Caco-2 (cell line): ENCODE results near the gene LCLAT1. TPM values are rescaled to one million over a fixed set of nuclear protein-coding genes. Genes with fewer than 3 reads are reported as not detected.

ENCODE experiments used
- BruUV-seq: library from RNA; stranded (reverse); fragments of 400-500 nt; replicated peaks from 2 replicates; lab custom pipeline; 2021; lab: Mats Ljungman, UMichigan
- CTCF ChIA-PET: fragments of 300-600 bp; sonication (Branson Sonifier 250); formaldehyde crosslinking; loops from one replicate; lab custom pipeline; 2022; ENCODE audit warnings: antibody characterized with exemption; lab: Charles Lee
- POLR2A ChIA-PET: fragments of 300-600 bp; sonication (Branson Sonifier 250); formaldehyde crosslinking; loops from one replicate; lab custom pipeline; 2022; ENCODE audit warnings: antibody characterized with exemption; lab: Charles Lee
- DNase-seq, 2 experiments: peaks; one replicate each; pipeline versions ENCODE4 v3.0.0 to v3.0.0-alpha.2; 2020 to 2022
- H3K27me3 ChIP-seq: replicated peaks from 2 replicates; pipeline ENCODE4 v1.6.0; 2011; ENCODE audit warnings: low read length; ENCODE audit not compliant: control insufficient read depth, insufficient read depth
- H3K36me3 ChIP-seq: 2 replicates; pipeline ENCODE4 v1.5.1; 2011; ENCODE audit warnings: low read length; ENCODE audit not compliant: control insufficient read depth, insufficient read depth
- H3K4me1 ChIP-seq: fragments of 250-450 bp; sonication (Bioruptor Pico); 2 replicates; pipeline ENCODE4 v1.5.1; 2020; ENCODE audit warnings: mild to moderate bottlenecking
- H3K4me3 ChIP-seq: 2 replicates; pipeline ENCODE4 v1.5.1; 2011; ENCODE audit warnings: low read depth, mild to moderate bottlenecking, control low read depth, low read length
- H3K9me3 ChIP-seq: fragments of 250-450 bp; sonication (Bioruptor Pico); 2 replicates; pipeline ENCODE4 v1.5.1; 2020; ENCODE audit warnings: mild to moderate bottlenecking, moderate library complexity
- H3K27ac Mint-ChIP-seq: one replicate; pipeline ENCODE4 v1.8.0; 2022; ENCODE audit warnings: mixed read lengths; ENCODE audit not compliant: unreplicated experiment
- H3K27me3 Mint-ChIP-seq: one replicate; pipeline ENCODE4 v1.8.0; 2022; ENCODE audit warnings: mixed read lengths; ENCODE audit not compliant: insufficient read depth, unreplicated experiment
- H3K36me3 Mint-ChIP-seq: one replicate; pipeline ENCODE4 v1.8.0; 2022; ENCODE audit warnings: mild to moderate bottlenecking, mixed read lengths; ENCODE audit not compliant: insufficient read depth, unreplicated experiment
- H3K4me1 Mint-ChIP-seq: one replicate; pipeline ENCODE4 v1.8.0; 2022; ENCODE audit warnings: low read depth, mixed read lengths; ENCODE audit not compliant: unreplicated experiment
- H3K4me3 Mint-ChIP-seq: one replicate; pipeline ENCODE4 v1.8.0; 2022; ENCODE audit warnings: mild to moderate bottlenecking, moderate library complexity, mixed read lengths; ENCODE audit not compliant: unreplicated experiment
- H3K9me3 Mint-ChIP-seq: one replicate; pipeline ENCODE4 v1.8.0; 2022; ENCODE audit warnings: mixed read lengths; ENCODE audit not compliant: unreplicated experiment
- CTCF ChIP-seq, 2 experiments: fragments of 200-600 bp in 1 of 2; IDR thresholded peaks; 1 replicate in 1 of 2; 2 replicates in 1 of 2; pipeline versions ENCODE4 v1.5.1 to v1.8.0; 2011 to 2022; ENCODE audit warnings: antibody characterized with exemption in 1 of 2, control low read depth in 1 of 2, inconsistent platforms in 1 of 2, low read depth in 1 of 2, low read length in 1 of 2, mild to moderate bottlenecking in 1 of 2, moderate library complexity in 1 of 2; ENCODE audit not compliant: insufficient read depth in 1 of 2, severe bottlenecking in 1 of 2, unreplicated experiment in 1 of 2
- intact Hi-C: fragments of 100-400 bp; cut with micrococcal nuclease; formaldehyde crosslinking; loops from one replicate; pipeline ENCODE4 v1.10.0; 2022; ENCODE audit not compliant: unreplicated experiment
- total RNA-seq: library from RNA; stranded (reverse); gene quantifications from 2 replicates; pipeline ENCODE4 v1.2.3, GENCODE V29; 2022

LCLAT1 gene
- total RNA-seq, 1 experiment from 2014 or later: 52.2 TPM

GRCh38 chr2:30417253-30417652 is 29.8 kb upstream of the LCLAT1 start:
- Mint-ChIP-seq H3K27me3 (no peaks in the 10 kb centered on the region), H3K36me3 (no peaks in the 10 kb centered on the region), H3K9me3 (no peaks in the 10 kb centered on the region), H3K4me1 (peaks cover 32% of the 10 kb centered on the region), H3K4me3 (no peak overlapping the region), H3K27ac (no peak overlapping the region)
- ChIA-PET CTCF (no interaction called here), POLR2A (no interaction called here)
- no peaks in the 10 kb centered on the region for H3K9me3 ChIP-seq
- no TSS peak for BruUV-seq
- no peak overlapping the region for H3K4me3 ChIP-seq
- TF ChIP-seq CTCF (IDR thresholded peaks at IDR 0.05; ENCODE audit: insufficient read depth in 1 of 2, low read depth in 1 of 2, low read length in 1 of 2, severe bottlenecking in 1 of 2, unreplicated experiment in 1 of 2): no peak
- intact Hi-C loops: no loop called here
- peaks cover 5% of the 10 kb centered on the region for H3K4me1 ChIP-seq
- H3K27me3 ChIP-seq: no peaks in the 10 kb centered on the region
- DNase-seq: no peak
- no peaks in the 10 kb centered on the region for H3K36me3 ChIP-seq

DNA sequence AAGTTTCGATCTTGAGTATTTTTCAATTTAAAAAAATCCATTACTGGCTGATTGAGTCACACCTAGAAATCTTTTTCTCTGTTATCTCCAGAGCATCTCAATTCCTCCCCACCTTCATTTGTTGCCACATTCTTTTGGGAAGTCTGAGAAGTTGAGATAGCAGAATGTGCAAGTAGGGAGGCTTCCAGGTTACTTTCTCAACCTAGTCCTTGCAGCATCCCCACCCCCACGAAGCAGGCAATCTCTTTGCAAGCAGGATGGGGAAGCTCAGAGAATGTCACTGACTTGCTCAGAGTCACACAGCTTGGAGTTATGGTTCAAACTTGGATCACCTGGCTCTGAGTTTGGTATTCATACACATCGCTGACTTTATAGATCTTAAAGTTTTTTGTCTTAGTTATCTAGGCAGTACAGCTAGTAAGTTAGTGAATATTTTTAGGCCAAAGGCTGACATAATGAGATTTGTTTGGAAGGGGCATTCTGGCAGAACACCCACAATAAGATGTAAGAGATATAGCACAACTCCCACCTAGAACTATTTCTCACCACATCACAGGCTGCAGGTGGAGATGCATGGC is 25.9 kb upstream of the LCLAT1 start:
- peaks cover 31% of the 10 kb centered on the region for H3K4me1 Mint-ChIP-seq
- Histone ChIP-seq H3K27me3 (no peaks in the 10 kb centered on the region), H3K9me3 (no peaks in the 10 kb centered on the region), H3K36me3 (no peaks in the 10 kb centered on the region), H3K4me3 (no peak overlapping the region), H3K4me1 (peaks cover 5% of the 10 kb centered on the region)
- ChIA-PET CTCF (interaction anchor here (1.0 to 1.5 kb wide), 2 partner anchors 273 to 290 kb away, joined by 5 to 8 read pairs; no protein-coding TSS in a partner anchor), POLR2A (interaction anchor here (0.6 kb wide), 1 partner anchor 18 kb away, joined by 3 read pairs; no protein-coding TSS in a partner anchor)
- DNase-seq: no peak
- intact Hi-C loops: no loop called here
- H3K27ac Mint-ChIP-seq: peak overlapping the region; percentile 27
- no TSS peak for BruUV-seq
- no peaks in the 10 kb centered on the region for H3K36me3 Mint-ChIP-seq
- no peaks in the 10 kb centered on the region for H3K27me3 Mint-ChIP-seq
- no peak for TF ChIP-seq CTCF (IDR thresholded peaks at IDR 0.05; ENCODE audit: insufficient read depth in 1 of 2, low read depth in 1 of 2, low read length in 1 of 2, severe bottlenecking in 1 of 2, unreplicated experiment in 1 of 2)
- no peak overlapping the region for H3K4me3 Mint-ChIP-seq
- H3K9me3 Mint-ChIP-seq: no peaks in the 10 kb centered on the region

DNA sequence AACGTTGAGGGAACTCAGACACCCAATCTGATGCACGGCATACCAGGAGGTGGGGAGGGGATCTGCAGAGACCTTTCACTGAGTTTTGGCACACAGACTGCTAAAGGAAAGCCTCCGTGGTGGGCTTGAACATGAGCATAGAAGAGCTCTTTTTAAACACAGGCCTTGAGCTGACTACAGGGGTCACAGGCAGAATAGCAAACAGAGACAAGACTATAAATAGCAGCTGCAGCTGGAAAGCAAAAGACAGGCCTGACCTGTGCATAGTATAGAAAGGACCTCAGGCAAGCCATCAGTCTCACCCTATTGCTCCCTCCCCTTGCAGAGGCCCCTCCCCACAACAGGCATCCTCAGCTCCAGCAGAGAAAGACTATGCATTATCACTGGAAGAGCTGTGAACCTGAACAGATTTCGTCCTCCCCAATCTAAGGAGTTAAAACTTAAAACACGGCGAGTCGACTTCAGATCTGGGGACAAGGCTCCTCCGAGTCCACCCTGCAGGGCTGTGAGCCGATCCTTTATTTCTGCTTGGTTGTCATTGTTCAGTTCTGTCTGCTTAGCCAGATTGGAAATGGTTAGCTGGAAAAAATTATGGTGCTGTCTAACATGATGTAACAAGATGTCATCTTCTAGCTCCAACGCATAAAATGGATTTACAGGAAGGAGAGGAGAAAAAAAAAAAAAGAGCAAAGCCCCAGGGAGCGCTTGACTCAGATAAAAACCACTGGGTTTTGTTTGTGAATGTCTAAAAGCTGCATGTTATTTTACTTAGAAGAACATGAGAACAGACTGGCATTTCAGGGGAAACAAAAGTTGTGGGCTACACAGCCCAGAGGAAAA is 25.2 kb upstream of the LCLAT1 start:
- Mint-ChIP-seq H3K36me3 (no peaks in the 10 kb centered on the region), H3K9me3 (no peaks in the 10 kb centered on the region), H3K27me3 (no peaks in the 10 kb centered on the region), H3K4me1 (peaks cover 29% of the 10 kb centered on the region), H3K27ac (peak overlapping the region; percentile 27), H3K4me3 (no peak overlapping the region)
- no TSS peak for BruUV-seq
- POLR2A ChIA-PET: interaction anchor here (0.6 to 0.8 kb wide), 3 partner anchors 19 to 149 kb away, joined by 3 to 7 read pairs (median 3); no protein-coding TSS in a partner anchor
- Histone ChIP-seq H3K9me3 (no peaks in the 10 kb centered on the region), H3K4me3 (no peak overlapping the region), H3K4me1 (peaks cover 5% of the 10 kb centered on the region), H3K36me3 (no peaks in the 10 kb centered on the region), H3K27me3 (no peaks in the 10 kb centered on the region)
- CTCF ChIA-PET: interaction anchor here (1.0 to 1.6 kb wide), 3 partner anchors 257 to 290 kb away, joined by 5 to 9 read pairs (median 8); no protein-coding TSS in a partner anchor
- no peak for TF ChIP-seq CTCF (IDR thresholded peaks at IDR 0.05; ENCODE audit: insufficient read depth in 1 of 2, low read depth in 1 of 2, low read length in 1 of 2, severe bottlenecking in 1 of 2, unreplicated experiment in 1 of 2)
- intact Hi-C loops: no loop called here
- peak; percentile 46 to 52 for DNase-seq
